ENCODE data around the gene ALOX15. TPM values are rescaled to one million over a fixed set of nuclear protein-coding genes. Genes with fewer than 3 reads are reported as not detected.
A peak's percentile ranks its signal among the peaks of the same experiment; 100 is the strongest.
"Not testable (repeated sequence)": the region's sequence is repeated elsewhere in the genome, so short reads cannot be mapped to it uniquely, and the experiment has no call there.

Gene ALOX15
- total RNA-seq: not detected

DNA sequence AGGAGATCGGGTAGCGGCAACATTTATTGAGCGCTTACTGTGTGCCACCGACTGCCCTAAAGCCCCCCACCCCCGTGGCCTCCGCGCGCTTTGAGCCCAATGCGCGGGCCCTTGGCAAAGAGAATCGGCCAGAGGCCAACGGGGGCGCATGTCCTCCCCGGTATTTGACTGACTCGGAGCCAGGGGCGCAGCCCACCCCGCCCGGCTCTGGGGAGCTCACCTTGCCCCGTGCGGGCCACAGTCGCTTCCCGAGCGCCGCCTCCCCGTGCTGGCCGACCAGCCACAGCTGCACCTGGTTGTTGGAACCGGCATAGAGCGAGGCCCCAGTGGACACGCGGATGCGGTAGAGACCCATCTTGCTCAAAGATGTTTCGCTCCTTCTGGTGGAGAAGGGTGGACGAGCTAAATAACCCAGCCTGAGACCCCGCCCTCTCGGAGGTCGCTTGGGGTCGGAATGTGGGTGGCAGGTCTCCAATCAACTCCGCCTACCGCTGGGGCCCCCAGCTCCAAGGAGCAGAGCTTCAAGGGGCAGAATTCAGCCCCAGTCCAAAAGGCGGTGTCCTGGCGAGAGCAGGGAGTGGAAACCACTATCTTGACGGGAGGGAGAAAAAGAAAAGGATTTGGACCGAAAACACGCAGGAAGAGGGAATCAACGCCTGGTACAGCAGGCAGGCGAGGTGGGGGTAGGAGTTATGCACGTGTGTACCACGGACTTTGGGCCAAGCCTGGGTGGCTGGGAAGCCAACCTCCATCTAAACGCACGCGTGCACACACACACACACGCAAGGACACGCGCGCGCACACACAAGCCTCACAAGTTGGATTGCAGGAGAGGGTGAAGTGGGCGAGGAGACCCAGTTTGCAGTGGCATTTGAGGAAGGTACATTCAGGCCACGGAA lies at the start of gene ALOX15:
Gene ALOX15 (minus strand): TSS at position 382 of the 899 bp plus-strand sequence. CDS start 27 bp downstream, at position 355.
- Mint-ChIP-seq H3K4me3 (no peak within 1 kb of the TSS), H3K27me3 (ENCODE audit: low read depth) (peaks cover 71% of the 10 kb centered on the region), H3K9me3 (no peaks in the 10 kb centered on the region), H3K4me1 (ENCODE audit: low read depth) (peaks cover 17% of the 10 kb centered on the region), H3K36me3 (ENCODE audit: insufficient read depth) (no peaks in the 10 kb centered on the region)
- no peak for DNase-seq
- no peak for ATAC-seq

DNA sequence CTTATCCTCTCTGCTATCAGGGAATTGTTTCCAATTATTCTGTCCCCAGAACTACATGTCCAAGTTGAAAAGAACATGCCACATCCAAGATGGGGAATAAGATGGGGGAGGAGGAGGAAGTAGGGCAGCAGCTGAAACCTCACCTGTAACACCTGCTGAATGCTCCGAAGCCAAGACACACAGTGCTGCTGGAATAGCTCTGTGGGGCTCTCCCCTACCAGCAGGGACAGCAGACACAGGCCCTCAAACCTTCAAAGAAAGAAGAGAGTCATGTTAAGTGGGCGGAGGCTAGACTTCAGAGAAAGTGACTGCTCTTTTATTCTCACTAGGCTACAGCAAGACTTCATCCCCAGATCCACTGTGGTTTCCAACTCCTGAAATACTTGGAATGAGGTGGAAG lies 49.3 kb upstream of the ALOX15 start:
- H3K9me3 Mint-ChIP-seq: no peaks in the 10 kb centered on the region
- peaks cover 42% of the 10 kb centered on the region for H3K36me3 Mint-ChIP-seq (ENCODE audit: insufficient read depth)
- no peaks in the 10 kb centered on the region for H3K27me3 Mint-ChIP-seq (ENCODE audit: low read depth)
- no peak overlapping the region for H3K4me3 Mint-ChIP-seq
- DNase-seq (no peak), ATAC-seq (no peak)
- H3K4me1 Mint-ChIP-seq (ENCODE audit: low read depth): peaks cover 32% of the 10 kb centered on the region

GRCh38 chr17:4689872-4690271 lies 48.4 kb upstream of the ALOX15 start:
- ATAC-seq; DNase-seq; H3K27me3 Mint-ChIP-seq (ENCODE audit: low read depth); H3K9me3 Mint-ChIP-seq; H3K4me3 Mint-ChIP-seq: not testable (repeated sequence)
- Mint-ChIP-seq H3K36me3 (ENCODE audit: insufficient read depth) (peaks cover 47% of the 10 kb centered on the region), H3K4me1 (ENCODE audit: low read depth) (peaks cover 29% of the 10 kb centered on the region)

GRCh38 chr17:4683739-4684138 lies 42.3 kb upstream of the ALOX15 start:
- H3K4me1 Mint-ChIP-seq (ENCODE audit: low read depth): peaks cover 14% of the 10 kb centered on the region
- H3K27me3 Mint-ChIP-seq (ENCODE audit: low read depth); H3K4me3 Mint-ChIP-seq; DNase-seq; ATAC-seq; H3K9me3 Mint-ChIP-seq: not testable (repeated sequence)
- peaks cover 55% of the 10 kb centered on the region for H3K36me3 Mint-ChIP-seq (ENCODE audit: insufficient read depth)

DNA sequence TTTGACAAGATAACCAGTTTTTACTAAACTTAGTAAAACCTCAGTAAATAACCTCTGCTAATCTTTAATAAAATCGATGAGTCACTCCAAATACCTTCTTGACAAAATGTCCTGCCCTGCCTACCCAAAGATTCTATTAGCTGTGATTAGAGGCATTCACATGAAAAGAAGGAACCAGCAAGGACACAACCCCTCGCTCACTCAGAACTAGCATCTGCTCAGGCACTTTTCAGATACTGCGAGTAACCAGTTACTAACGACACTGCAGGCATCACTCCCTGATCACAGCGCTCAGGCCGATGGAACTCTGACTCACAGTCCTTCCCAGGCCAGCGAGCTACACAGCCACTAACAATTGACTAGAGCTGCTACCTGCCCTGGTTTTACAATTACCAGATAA lies 38.2 kb upstream of the ALOX15 start:
- H3K4me3 Mint-ChIP-seq: no peak overlapping the region
- no peaks in the 10 kb centered on the region for H3K27me3 Mint-ChIP-seq (ENCODE audit: low read depth)
- H3K4me1 Mint-ChIP-seq (ENCODE audit: low read depth): peaks cover 2% of the 10 kb centered on the region
- no peaks in the 10 kb centered on the region for H3K9me3 Mint-ChIP-seq
- DNase-seq: no peak
- ATAC-seq: no peak
- H3K36me3 Mint-ChIP-seq (ENCODE audit: insufficient read depth): peaks cover 51% of the 10 kb centered on the region

DNA sequence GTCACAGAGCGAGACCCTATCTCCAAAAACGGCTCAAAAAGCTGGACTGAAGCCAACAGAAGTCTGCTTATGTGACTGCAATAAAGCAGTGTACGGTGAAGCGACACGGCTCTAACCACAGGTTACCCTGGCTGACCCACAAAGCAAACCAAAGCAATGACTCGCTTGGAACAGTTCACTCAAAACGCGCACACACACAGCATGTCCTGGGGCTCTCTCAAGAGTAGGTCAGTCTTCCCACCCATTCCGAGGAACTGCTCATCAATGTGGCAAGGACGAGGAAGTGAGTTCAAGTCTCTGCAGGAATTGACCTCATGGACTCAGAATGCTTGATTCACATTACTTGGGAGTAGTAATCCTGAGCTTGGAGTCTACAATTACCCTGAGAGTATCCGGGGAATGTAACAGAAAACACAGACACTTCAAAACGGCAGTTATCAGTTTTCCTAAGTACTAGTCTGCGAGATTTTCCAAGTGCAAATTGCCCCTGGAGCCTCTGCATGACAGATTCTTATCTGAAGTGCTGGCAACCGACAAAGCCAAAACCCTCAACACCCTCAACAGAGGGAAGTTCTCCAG lies 37.1 kb upstream of the ALOX15 start:
- DNase-seq: no peak
- Mint-ChIP-seq H3K27me3 (ENCODE audit: low read depth) (no peaks in the 10 kb centered on the region), H3K9me3 (no peaks in the 10 kb centered on the region), H3K4me1 (ENCODE audit: low read depth) (peaks cover 2% of the 10 kb centered on the region), H3K4me3 (no peak overlapping the region), H3K36me3 (ENCODE audit: insufficient read depth) (peaks cover 45% of the 10 kb centered on the region)
- ATAC-seq: peak in 1 of 2 donors; percentile 40

DNA sequence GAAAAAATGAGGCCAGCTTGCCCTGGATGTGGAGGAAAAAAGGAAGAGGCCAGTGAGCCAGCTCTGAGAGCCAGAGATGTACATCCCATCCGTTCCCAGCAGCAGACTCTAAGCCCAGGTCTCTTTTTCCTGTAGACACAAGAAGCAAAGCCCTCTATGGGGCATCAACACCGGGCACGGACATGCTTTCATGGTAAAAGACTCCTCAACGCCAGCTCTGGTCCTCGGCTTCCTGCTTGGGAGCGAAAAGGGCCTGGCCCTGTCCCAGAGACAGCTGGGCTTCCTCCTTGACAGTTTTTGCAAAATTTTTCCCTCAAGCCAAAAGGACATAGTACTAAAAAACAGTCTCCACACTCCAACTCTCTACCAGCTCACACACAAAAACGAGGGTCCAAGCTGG lies 35.3 kb upstream of the ALOX15 start:
- ATAC-seq: no peak
- H3K27me3 Mint-ChIP-seq (ENCODE audit: low read depth): no peaks in the 10 kb centered on the region
- peaks cover 2% of the 10 kb centered on the region for H3K4me1 Mint-ChIP-seq (ENCODE audit: low read depth)
- peaks cover 42% of the 10 kb centered on the region for H3K36me3 Mint-ChIP-seq (ENCODE audit: insufficient read depth)
- no peaks in the 10 kb centered on the region for H3K9me3 Mint-ChIP-seq
- no peak for DNase-seq
- H3K4me3 Mint-ChIP-seq: no peak overlapping the region

- H3K36me3 Mint-ChIP-seq (ENCODE audit: insufficient read depth): peaks cover 45% of the 10 kb centered on the region
- H3K4me1 Mint-ChIP-seq (ENCODE audit: low read depth): peaks cover 2% of the 10 kb centered on the region
- no peaks in the 10 kb centered on the region for H3K27me3 Mint-ChIP-seq (ENCODE audit: low read depth)
- no peak for DNase-seq
- no peak for ATAC-seq
- H3K4me3 Mint-ChIP-seq: no peak overlapping the region
- H3K9me3 Mint-ChIP-seq: no peaks in the 10 kb centered on the region
Measured at GRCh38 chr17:4675791-4676190, 34.3 kb upstream of the ALOX15 start.

DNA sequence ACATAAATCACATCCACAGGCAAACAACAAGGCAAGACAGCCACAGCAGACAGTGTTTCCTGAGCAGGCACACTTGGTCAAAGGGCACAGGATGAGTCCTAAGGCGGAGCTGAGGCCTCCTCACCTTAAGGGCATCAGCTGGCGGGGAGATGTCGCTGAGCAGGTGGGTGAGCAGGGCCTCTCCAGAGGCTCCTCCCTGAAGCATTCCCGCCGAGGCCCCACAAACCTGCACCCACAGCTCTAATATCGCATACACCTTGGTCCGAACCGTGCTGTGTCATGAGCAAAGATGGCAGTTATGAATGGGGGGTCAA lies 33.2 kb upstream of the ALOX15 start:
- H3K4me3 Mint-ChIP-seq: no peak overlapping the region
- no peaks in the 10 kb centered on the region for H3K27me3 Mint-ChIP-seq (ENCODE audit: low read depth)
- DNase-seq (no peak), ATAC-seq (no peak)
- H3K36me3 Mint-ChIP-seq (ENCODE audit: insufficient read depth): peaks cover 40% of the 10 kb centered on the region
- H3K9me3 Mint-ChIP-seq: no peaks in the 10 kb centered on the region
- H3K4me1 Mint-ChIP-seq (ENCODE audit: low read depth): peaks cover 2% of the 10 kb centered on the region

- DNase-seq (no peak), ATAC-seq (no peak)
- no peaks in the 10 kb centered on the region for H3K27me3 Mint-ChIP-seq (ENCODE audit: low read depth)
Measured at GRCh38 chr17:4673986-4674684, 32.7 kb upstream of the ALOX15 start.

DNA sequence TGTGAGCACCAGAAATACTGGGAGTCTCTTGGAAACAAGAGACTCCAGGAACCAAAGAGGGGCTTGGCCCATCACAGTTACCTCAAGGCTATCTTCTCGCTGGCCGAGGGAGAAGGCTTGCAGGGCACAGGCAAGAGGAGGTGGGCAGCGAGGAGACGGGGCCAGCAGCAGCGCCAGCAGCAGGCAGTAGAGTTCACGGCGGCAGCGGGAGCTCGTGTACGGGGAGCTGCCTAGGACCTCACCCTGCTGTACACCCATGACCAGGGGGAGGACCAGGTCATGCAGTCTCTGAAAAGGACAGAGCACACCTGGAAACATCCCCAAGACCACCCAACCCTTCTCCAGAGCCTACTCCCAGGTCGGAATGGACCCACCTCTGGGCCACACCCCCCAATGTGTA lies 31.7 kb upstream of the ALOX15 start:
- Mint-ChIP-seq H3K4me1 (ENCODE audit: low read depth) (no peaks in the 10 kb centered on the region), H3K36me3 (ENCODE audit: insufficient read depth) (peaks cover 32% of the 10 kb centered on the region), H3K9me3 (no peaks in the 10 kb centered on the region), H3K4me3 (no peak overlapping the region), H3K27me3 (ENCODE audit: low read depth) (no peaks in the 10 kb centered on the region)
- DNase-seq (no peak), ATAC-seq (no peak)

More at GRCh38 chr17:4673986-4674684, 32.7 kb upstream of the ALOX15 start:
- Mint-ChIP-seq H3K9me3 (no peaks in the 10 kb centered on the region), H3K36me3 (ENCODE audit: insufficient read depth) (peaks cover 36% of the 10 kb centered on the region), H3K4me1 (ENCODE audit: low read depth) (no peaks in the 10 kb centered on the region), H3K4me3 (no peak overlapping the region)

GRCh38 chr17:4672751-4673150 lies 31.3 kb upstream of the ALOX15 start:
- ATAC-seq (no peak), DNase-seq (no peak)
- Mint-ChIP-seq H3K36me3 (ENCODE audit: insufficient read depth) (peaks cover 32% of the 10 kb centered on the region), H3K9me3 (no peaks in the 10 kb centered on the region), H3K4me1 (ENCODE audit: low read depth) (no peaks in the 10 kb centered on the region), H3K27me3 (ENCODE audit: low read depth) (no peaks in the 10 kb centered on the region), H3K4me3 (no peak overlapping the region)

GRCh38 chr17:4672055-4672630 lies 30.7 kb upstream of the ALOX15 start:
- DNase-seq (no peak), ATAC-seq (no peak)
- H3K27me3 Mint-ChIP-seq (ENCODE audit: low read depth): no peaks in the 10 kb centered on the region
- H3K36me3 Mint-ChIP-seq (ENCODE audit: insufficient read depth): peaks cover 28% of the 10 kb centered on the region
- H3K4me1 Mint-ChIP-seq (ENCODE audit: low read depth): no peaks in the 10 kb centered on the region
- H3K4me3 Mint-ChIP-seq: no peak overlapping the region
- no peaks in the 10 kb centered on the region for H3K9me3 Mint-ChIP-seq

DNA sequence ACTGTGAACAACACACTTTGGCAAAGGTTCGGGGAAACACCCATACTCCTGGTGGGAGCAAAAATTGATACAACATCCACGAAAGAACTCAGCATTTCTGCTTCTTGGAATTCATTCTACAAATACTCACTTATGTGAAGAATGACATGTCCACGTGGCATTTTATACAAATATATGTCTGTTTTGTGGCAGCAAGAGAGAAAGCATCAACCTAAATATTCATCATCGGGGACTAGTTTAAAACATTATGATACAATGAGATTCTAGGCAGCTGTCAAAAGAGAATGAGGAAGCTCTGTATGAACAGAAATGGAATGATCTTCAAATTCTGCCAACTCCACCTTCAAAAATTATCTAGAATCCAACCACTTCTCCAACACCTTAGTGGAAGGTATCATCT lies 25.7 kb upstream of the ALOX15 start:
- ATAC-seq: no peak

More for the DNA sequence above, 25.7 kb upstream of the ALOX15 start:
- peaks cover 2% of the 10 kb centered on the region for H3K4me1 Mint-ChIP-seq (ENCODE audit: low read depth)
- DNase-seq: no peak
- H3K27me3 Mint-ChIP-seq (ENCODE audit: low read depth): peaks cover 3% of the 10 kb centered on the region
- no peak overlapping the region for H3K4me3 Mint-ChIP-seq
- H3K36me3 Mint-ChIP-seq (ENCODE audit: insufficient read depth): peaks cover 11% of the 10 kb centered on the region
- H3K9me3 Mint-ChIP-seq: no peaks in the 10 kb centered on the region
